ENCODE results near the gene CSRP2. TPM values are rescaled to one million over a fixed set of nuclear protein-coding genes. Genes with fewer than 3 reads are reported as not detected.

CSRP2 gene
- 13.3 TPM for total RNA-seq

GRCh38 chr12:76878899-76879709 is at the start of gene CSRP2:
CSRP2 (minus strand) TSS chr12:76879019; CDS start chr12:76866260, 12,759 bp downstream.
- peak; percentile 76 for DNase-seq

DNA sequence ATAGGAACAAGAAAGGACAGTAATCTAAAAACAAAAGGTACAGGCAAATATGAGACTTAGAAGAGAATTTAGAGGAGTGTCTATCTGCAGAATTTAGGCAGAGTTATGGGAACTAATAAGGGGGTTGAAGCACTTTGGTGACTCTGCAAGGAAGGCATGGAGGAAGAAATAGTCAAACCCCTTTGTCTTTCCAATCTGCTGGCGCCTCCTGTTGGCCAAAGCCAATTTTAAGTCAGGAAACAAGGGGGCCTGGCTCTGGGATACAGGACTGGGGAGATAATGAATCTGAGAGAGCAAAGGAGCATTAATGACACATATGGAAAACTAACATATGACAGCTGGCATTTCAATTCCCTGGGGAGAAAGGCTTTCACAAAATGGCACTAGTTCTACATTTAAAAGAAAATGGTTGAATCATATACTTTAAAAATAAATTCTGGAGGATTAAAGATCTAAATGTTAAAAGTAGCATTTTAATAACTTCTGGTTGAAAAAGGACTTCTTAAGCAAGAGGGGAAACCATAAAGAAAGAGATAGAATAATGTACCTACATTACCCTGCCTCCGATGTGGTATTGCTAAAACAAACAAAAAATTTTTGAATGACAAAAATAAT is 48.5 kb upstream of the CSRP2 start:
- DNase-seq, result no peak

GRCh38 chr12:76925135-76925534 is 46.3 kb upstream of the CSRP2 start:
- DNase-seq, result no peak

DNA sequence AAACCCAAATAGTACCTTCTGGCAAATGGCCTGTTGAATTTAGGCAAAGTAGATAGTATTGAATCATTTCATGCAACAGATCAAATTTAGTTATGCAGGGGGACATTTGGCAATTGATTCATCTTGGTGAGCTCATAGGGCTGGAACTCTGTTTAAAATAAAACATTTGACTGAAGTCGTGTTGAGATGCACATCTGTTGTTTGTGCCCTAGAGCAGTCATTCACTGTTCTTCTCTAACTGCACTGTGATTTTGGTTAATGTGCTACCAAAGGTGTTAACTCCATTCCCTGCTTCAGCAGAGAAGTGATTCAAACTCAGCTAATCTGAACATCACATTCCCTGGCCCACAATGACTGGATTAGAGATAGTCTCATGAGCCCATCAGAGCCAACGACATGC is 44.0 kb upstream of the CSRP2 start:
- DNase-seq, result no peak

DNA sequence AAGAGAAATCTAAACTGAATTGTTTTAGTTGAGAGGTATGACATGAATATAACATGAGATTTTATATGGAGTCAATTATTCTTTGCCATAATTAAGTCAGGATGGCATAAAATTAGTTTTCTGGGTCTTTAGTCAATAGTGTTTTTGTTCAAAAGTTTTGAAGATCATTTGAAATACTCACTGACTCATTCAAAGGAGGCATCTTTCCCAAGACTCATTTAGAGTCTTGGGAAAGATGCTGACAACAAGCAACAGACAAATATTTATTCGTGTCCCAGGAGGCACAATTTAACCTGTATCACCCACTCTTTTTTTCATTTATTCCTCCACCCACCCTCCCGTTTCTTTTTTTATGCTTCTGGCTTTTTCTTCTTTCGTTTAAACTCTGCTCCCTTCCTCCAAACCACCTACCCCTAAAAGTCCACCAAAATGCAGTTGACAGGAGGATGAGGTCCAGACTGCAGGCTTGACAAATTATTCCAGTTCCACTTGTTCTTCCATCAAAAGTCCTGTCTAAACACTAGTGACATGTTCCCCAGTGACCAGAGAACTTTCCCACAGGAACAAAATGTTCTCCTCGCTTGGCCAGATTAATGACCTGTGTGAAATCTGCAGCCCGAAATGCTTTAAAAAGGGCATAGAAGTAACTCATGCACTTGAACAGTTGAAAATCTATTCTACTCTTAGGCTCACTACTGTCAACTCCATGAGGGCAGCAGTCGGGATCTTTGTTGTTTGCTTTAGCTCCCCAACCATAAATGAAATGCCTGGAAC is 43.3 kb upstream of the CSRP2 start:
- DNase-seq, result no peak

DNA sequence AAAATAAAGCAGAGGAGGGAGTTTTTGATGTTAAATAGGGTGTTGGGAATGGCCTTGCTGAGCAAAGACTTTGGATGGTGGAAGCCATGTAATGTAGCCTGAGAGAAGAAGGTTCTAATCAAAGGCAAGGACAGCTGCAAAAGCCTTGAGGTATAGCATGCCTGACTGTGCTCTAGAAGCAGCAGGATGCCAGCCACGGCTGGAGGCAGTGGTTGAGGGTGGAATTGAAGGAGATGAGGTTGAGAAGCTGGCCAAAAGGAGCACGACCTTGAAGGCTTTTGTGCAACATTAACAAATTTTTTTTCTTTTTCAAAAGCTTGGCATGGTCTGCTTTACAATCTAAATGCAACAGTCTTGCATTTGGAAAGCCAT is 42.3 kb upstream of the CSRP2 start:
- DNase-seq, result no peak

GRCh38 chr12:76920172-76921099 is 41.6 kb upstream of the CSRP2 start:
- no peak for DNase-seq

DNA sequence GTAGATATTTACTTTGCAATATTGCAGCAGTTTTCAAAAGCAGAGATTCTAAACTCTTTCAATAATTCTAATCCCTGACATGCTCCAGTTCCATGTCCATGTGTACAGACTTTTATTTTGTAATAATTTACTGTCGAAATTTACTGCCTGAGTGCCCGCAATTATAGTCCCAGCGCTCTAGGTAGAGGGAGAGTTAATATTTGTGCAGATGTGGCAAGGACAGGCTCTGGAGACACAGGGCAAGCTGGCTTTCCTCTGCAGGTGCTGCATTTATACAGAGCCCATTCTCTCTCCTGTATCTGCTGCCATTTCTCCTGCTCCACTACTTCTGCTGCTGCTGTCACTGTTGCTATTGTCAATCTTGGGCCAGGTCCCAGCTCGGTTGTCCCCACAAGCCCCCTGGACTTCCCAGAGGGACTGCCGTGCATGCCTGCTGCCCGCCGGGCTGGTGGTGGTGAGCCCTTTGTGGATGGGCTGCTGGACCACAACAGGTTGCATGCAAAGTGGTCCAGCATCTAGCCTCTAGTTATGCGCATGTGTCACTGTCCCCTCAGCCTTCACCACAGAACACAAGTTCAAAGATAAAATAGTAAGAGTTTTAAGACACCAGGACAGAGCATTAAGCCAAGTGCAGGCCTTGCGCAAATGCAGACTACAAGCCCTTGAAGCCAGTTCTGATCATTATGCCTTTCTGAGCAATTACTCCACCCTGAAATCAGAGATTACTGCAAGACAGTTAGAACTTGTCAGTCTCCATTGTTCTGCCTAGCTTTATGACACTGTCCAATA is 40.8 kb upstream of the CSRP2 start:
- no peak for DNase-seq

DNA sequence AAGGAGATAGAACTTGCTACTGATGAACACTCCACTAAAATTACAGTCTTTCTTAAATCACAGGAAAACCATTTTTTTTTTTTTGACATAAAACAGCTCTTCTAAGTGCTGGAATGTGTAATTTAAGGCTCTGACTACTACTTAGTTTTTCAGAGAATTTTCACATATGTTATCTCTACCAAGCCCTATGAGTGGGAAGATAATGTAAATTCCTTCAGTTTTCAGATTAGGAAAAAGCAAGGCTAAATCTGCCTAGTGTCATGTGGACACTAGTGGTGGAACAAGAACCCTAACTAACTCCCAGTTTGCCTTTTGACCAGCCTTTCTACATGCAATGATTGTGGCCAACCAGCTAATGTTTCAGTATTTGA is 37.3 kb upstream of the CSRP2 start:
- no peak for DNase-seq

- DNase-seq, result no peak
Measured at GRCh38 chr12:76915361-76916169, 36.7 kb upstream of the CSRP2 start.

DNA sequence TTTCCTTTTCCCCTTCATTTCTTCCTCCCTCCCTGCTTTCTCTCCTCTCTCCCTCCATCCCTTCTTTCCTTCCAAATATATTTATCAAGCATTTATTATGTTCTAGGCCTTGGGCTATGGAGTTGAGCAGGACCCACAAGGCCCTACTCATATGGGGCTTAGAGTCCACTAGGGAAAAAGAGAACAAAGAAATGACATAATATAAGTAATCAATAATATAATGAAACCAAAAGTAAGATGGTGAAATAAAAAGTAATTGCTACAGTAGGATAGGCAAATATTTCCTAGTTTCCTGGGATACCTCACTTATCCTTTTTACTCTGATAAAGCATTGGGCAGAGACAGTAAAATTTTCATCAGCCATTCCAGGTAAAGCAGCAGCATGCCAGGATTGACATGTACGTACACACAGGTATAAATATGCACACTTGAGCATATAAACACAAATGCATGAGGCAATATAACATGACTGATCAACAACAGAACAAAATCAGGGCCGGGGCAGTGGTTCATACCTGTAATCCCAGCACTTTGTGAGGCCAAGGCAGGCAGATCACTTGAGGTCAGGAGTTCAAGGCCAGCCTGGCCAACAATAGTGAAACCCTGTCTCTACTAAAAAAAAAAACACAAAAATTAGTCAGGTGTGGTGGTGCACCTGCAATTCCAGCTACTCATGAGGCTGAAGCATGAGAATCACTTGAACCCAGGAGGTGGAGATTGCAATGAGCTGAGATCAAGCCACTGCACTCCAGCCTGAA is 35.5 kb upstream of the CSRP2 start:
- DNase-seq, result no peak

DNA sequence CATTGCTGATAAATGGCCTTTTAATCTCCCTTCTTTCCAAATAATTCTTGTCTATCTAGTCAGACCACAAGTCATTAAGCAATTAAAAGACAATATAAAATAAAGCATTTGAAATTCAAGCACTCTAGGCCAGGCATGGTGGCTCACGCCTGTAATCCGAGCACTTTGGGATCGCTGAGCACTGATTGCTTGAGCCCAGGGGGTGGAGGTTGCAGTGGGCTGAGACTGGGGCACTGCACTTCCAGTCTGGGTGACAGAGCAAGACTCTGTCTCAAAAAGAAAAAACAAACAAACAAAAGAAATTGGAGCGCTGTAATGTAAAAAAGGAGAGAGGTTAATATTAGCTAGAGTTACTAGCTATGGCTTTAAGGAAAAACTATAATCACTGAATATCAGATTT is 30.5 kb upstream of the CSRP2 start:
- no peak for DNase-seq

GRCh38 chr12:76908303-76909017 is 29.6 kb upstream of the CSRP2 start:
- DNase-seq, result no peak

DNA sequence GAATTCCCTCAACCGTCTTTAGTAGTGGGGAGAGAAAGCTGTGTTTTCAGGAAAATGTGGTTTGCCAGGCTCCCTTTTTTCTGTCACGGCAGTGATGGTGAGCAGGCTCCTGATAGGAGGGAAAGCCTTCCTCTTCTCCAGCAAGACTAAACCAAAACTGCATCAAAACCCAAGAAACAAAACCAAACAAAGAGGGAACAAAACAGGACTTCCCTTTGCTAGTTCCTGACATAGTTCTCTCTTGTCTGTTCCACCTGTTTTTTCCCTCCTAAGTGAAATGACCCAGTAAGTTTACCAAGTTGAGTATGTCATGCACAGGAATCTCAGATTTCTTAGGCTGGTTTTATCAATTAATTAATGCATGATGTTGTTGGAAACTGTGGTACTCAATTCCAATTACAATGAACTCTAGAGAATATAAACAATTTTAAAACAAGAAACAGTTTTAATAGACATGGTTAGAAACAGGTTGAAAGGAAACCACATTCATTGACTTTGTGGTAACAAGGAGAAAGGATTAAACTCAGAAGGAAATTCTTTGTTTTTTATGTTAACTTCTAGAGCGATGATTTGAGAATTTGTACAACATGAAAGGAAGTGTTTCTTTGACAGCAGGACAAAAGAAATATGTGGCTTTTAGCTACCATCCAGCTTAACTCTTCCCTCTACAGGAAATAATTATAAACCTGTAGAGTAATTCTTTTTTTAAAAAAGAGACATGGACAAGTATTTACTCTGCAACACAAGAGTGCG is 23.0 kb upstream of the CSRP2 start:
- DNase-seq, result no peak

DNA sequence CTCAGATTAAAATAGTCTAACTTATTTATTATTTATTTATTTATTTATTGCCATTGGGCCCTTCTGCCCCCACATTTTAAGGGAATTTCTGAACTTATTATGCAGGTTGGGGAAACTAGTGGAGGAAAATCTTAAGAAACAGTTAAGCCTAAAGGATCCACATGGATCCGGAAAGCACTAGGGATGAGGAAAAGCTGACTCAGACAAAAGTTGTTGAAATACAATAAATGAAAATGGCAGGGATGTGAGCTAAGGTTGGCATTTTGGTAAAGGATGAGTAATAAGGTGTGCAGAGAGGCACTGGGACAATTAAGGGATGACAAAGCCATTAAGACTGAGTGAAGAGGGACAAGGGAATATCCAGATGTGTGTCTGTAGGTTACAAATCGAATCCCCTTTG is 20.7 kb upstream of the CSRP2 start:
- no peak for DNase-seq

- DNase-seq, result peak; percentile 69
Measured at GRCh38 chr12:76898442-76898841, 19.6 kb upstream of the CSRP2 start.

DNA sequence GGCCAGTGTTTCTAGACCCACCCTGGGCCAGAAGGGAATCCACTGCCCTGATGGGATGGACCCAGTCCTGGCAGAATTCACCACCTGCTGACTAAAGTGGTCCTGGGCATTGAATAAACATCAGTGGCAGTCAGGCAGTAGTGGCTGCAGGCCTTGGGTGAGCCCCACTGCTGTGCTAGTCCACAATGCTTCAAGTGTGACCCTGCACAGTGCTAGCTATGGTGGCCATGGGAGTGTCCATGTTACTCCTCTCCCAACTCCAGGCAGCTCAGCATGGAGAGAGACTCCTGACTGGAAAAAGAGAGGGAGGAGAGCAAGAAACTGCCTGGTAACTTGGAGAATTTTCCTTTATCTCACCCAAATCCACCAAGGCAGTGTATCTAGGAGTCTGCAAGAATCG is 17.5 kb upstream of the CSRP2 start:
- no peak for DNase-seq

DNA sequence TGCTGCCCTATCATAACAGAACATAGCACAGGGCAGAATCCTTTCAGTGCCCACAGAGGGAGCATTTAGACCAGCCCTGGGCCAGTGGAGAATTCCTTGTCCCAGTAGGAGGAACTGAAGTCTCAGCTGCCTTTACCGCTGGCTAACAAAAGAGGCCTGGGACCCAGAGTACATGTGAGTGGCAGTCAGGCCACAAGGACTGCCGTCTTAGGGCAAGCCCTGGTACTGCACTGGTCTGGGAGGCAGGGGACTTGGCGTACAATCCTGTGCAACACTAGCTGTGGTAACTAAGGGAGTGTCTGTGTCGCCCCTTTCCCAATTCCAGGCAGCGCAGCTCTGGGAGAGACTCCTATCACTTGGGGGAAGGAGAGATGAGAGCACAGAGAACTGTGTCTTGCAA is 17.0 kb upstream of the CSRP2 start:
- no peak for DNase-seq

Data from skin of body (tissue), 2 donors.